GM19351 (cell line): ENCODE measurements around the gene FBXW8.

Source experiments
- ATAC-seq: cut with Tn5 transposase; IDR thresholded peaks from one replicate; pipeline ENCODE4 v1.9.1; 2021; ENCODE audit warnings: mild to moderate bottlenecking, moderate library complexity; ENCODE audit not compliant: unreplicated experiment

Gene FBXW8

GRCh38 chr12:117018685-117019084, 107.9 kb downstream of the FBXW8 start:
- ATAC-seq = no peak

DNA sequence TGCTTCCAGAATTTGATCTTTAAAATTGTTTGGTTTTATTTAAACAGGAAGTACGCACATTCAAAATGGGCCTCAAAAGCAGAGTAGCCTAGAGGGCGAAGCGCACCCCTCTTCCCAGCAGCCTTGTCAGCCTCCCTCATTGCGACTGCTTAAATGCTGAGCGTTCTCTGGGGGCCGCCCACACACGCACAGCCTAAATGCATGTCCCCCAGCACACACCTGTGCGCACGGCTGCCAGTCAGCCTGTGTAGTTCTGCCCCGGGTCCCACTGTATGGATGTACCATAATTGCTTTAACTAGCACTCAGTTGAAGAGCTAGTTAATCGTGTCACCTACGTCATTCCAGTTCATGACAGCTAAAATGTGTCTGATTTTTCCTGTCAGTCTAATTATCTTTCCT, 109.1 kb downstream of the FBXW8 start:
- no peak for ATAC-seq

GRCh38 chr12:117020536-117021220, 109.9 kb downstream of the FBXW8 start:
- ATAC-seq = no peak

DNA sequence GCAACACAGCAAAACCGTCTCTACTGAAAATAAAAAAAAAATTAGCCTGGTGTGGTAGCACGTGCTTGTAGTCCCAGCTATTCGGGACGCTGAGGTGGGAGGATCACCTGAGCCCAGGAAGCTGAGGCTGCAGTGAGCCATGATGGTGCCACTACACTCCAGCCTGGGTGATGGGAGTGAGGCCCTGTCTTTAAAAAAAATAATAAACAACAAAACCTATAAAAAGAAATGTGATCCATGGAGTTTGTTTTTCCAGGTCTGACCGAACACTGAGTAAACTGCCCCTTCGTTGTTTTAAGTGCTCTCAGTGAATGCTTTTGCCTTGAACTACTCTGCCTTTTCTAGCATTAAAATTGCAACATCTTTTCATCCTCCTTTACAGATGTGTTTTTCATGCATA, 111.7 kb downstream of the FBXW8 start:
- no peak for ATAC-seq

- ATAC-seq = no peak
These were observed 113.5 kb downstream of the FBXW8 start for GRCh38 chr12:117023998-117024960.

DNA sequence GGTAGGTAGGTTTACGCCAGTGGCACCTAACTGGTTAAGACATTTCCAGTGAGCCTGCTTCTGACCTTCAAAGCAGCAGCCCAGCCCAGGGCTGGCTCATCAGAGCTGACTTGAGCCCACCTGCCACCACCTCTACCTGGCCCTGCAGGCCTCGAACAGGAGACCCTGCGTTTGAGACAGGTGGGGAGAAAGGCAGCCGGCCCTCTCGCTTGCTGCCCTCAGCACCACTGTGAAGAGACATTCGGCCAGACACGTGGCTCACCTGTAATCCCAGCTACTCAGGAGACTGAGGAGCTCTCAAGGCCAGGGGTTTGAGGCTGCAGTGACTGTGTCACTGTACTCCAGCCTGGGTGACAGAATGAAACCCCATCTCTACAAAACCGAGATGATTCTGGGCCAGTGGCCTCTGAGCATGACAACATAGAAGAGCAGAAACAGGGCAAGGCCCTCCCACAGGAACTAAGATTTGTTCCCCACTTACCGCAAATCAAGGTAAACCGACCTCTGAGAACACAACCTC, 114.3 kb downstream of the FBXW8 start:
- ATAC-seq = no peak

GRCh38 chr12:117025481-117026151, 114.9 kb downstream of the FBXW8 start:
- ATAC-seq = peak; percentile 88

- ATAC-seq = no peak
These were observed 115.6 kb downstream of the FBXW8 start for GRCh38 chr12:117026343-117026742.

- ATAC-seq = no peak
These were observed 116.1 kb downstream of the FBXW8 start for GRCh38 chr12:117026921-117027250.

DNA sequence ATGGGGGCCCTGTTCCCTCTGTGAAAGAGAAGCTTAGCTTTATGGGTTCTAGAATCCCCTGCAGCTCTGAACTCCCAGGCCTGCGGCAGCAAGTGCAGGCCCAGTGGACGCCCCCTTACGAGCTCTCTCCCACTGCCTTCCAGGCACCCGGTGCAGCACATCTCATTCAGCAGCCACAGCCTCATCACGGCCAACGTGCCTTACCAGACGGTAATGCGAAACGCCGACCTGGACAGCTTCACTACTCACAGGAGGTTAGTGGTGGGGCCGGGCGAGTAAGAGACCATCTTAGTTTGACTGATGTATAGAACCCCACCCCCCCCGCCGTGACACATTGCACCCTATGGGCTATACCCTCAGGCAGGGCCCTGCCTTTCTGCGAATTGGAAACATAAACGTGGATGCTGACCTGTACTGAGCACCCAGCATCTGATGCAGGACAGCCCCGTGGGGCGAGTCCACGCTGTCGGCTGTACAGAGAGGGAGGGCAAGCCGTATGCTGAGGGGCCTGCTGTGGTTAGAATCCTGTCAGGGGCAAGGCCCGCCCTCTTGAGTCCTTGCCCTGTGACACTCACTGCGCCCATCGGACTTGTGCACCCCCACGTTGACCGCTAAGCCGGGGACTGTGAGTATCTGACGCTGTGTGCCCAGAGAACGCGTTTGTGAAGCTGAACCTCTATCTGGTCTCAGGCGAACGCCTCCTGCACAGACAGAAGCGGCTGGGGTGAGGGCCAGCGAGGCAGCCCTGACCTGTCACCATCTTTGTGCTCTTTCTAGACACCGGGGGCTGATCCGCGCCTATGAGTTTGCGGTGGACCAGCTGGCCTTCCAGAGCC, 116.7 kb downstream of the FBXW8 start:
- ATAC-seq = no peak

DNA sequence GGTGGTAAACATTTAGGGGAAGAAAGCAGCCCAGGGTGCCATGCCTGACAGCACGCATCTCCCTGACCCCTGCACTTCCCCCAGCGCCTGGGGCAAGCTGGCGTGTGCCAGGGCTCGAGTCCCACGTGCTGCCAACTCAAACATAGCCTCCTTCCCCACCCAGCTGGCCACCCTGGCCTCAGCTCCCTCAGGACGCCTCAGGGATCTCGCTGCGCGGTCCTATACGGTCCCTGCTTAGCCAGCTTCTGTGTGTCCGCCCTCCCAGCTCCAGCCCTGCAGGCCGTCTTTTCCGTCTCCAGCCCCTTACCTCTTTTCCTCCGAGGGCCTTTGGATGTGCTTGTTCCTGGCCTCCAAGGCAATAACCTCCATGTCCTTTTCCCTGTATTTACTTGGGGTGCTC, 117.5 kb downstream of the FBXW8 start:
- ATAC-seq = no peak

- ATAC-seq = no peak
These were observed 119.6 kb downstream of the FBXW8 start for GRCh38 chr12:117030187-117030900.

DNA sequence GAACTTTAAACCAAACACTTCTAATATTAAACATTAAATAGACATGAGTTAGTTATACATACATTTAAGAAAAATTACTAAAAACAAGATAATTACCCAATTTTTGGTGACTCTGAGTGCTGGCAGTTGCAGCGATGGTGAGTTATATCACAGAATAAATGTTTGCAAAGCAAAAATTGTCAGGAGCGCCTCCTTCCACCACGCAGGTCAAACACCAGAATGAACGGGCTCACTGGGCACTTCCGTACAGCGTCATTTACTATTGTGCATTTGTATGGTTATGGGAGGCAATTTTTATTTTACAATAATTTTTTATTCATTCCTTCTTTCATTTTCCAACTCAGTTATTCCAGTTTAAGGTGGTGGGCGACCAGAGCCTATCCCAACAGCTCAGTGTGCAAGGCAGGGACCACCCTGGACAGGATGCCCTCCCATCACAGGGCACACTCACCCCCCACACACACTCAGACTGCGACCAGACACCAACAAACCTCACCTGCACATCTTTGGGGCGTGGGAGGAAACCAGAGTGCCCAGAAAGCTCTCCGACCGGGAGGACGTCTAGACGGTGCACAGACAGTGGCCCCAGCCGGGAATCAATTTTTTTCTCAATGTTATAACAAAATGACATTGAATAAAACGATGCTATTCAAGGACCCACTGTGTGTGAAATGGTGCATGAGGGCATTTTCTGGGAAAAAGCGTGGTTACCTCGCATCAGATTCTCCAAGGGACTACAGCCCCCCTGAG, 121.3 kb downstream of the FBXW8 start:
- no peak for ATAC-seq

- no peak for ATAC-seq
These were observed 122.0 kb downstream of the FBXW8 start for GRCh38 chr12:117032593-117033381.

- no peak for ATAC-seq
These were observed 122.9 kb downstream of the FBXW8 start for GRCh38 chr12:117033382-117034221.

DNA sequence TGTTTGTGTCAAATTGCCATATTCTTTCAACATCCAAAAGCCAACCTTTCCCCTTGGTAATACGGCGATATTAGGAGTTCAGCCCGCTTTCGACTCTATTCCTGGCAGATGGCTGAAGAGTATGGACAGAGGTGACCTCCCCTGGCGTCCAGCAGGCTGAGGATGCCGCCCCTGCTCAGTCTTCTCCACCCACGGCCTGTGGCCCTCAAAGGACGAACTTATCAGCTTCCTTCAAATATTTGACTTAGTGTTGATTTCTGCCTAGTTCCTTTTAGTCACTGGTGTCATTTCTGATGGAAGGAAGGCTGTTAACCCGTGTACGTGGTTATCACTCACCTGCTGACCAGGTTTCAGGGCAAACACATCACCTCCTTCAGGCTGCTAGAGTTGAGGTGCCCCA, 123.5 kb downstream of the FBXW8 start:
- ATAC-seq = no peak

- no peak for ATAC-seq
These were observed 124.0 kb downstream of the FBXW8 start for GRCh38 chr12:117034701-117035151.
